CD4-positive, alpha-beta memory T cell (primary cell): ENCODE measurements around the gene GLIPR1L1. TPM values are rescaled to one million over a fixed set of nuclear protein-coding genes. Genes with fewer than 3 reads are reported as not detected.

Experiments
- CTCF ChIA-PET: fragments of 350-600 bp; sonication (Branson Sonifier 250); formaldehyde crosslinking; loops from one replicate; lab custom pipeline; 2021; ENCODE audit warnings: inconsistent platforms; ENCODE audit not compliant: partially characterized antibody; lab: Charles Lee
- POLR2A ChIA-PET: fragments of 350-600 bp; sonication (Branson Sonifier 250); formaldehyde crosslinking; loops from one replicate; lab custom pipeline; 2021; ENCODE audit not compliant: partially characterized antibody; lab: Charles Lee
- DNase-seq, 5 donors: peaks; one replicate each; pipeline versions ENCODE4 v3.0.0 to v3.0.0-alpha.2; 2020 to 2022; ENCODE audit warnings: mixed read lengths in 1 of 5
- H3K27ac ChIP-seq: one replicate; pipeline ENCODE4 v1.7.0; 2013; ENCODE audit warnings: low read depth, low read length
- H3K27me3 ChIP-seq: 2 replicates; pipeline ENCODE4 v1.7.0; 2013; ENCODE audit warnings: mild to moderate bottlenecking, low read length, moderate library complexity; ENCODE audit not compliant: insufficient read depth
- H3K36me3 ChIP-seq: 2 replicates; pipeline ENCODE4 v1.7.0; 2013; ENCODE audit warnings: mild to moderate bottlenecking, low read length, moderate library complexity; ENCODE audit not compliant: insufficient read depth
- H3K4me1 ChIP-seq: 2 replicates; pipeline ENCODE4 v1.7.0; 2013; ENCODE audit warnings: mild to moderate bottlenecking, low read length, moderate library complexity; ENCODE audit not compliant: insufficient read depth
- H3K4me3 ChIP-seq, 2 donors: one replicate each; pipeline ENCODE4 v1.7.0; 2013; ENCODE audit warnings: low read length in 2 of 2, mild to moderate bottlenecking in 1 of 2
- H3K9me3 ChIP-seq, 2 donors: one replicate each; pipeline ENCODE4 v1.7.0; 2013; ENCODE audit warnings: low read length in 2 of 2, control low read depth in 1 of 2; ENCODE audit not compliant: control insufficient read depth in 1 of 2
- H3K27ac Mint-ChIP-seq, 7 donors: one replicate each; pipeline ENCODE4 v1.8.0; 2020 to 2021; ENCODE audit warnings: mixed read lengths in 7 of 7, mild to moderate bottlenecking in 6 of 7, inconsistent platforms in 3 of 7, moderate library complexity in 3 of 7
- H3K27me3 Mint-ChIP-seq, 2 donors: one replicate each; pipeline ENCODE4 v1.8.0; 2020 to 2021; ENCODE audit warnings: mixed read lengths in 2 of 2
- H3K36me3 Mint-ChIP-seq, 2 donors: one replicate each; pipeline ENCODE4 v1.8.0; 2020 to 2021; ENCODE audit warnings: mixed read lengths in 2 of 2, inconsistent platforms in 1 of 2, mild to moderate bottlenecking in 1 of 2
- H3K4me1 Mint-ChIP-seq, 4 donors: one replicate each; pipeline ENCODE4 v1.8.0; 2020 to 2021; ENCODE audit warnings: mixed read lengths in 4 of 4, mild to moderate bottlenecking in 1 of 4
- H3K4me3 Mint-ChIP-seq, 8 donors: one replicate each; pipeline ENCODE4 v1.8.0; 2020 to 2021; ENCODE audit warnings: mixed read lengths in 8 of 8, mild to moderate bottlenecking in 7 of 8, moderate library complexity in 6 of 8, inconsistent platforms in 3 of 8
- H3K9me3 Mint-ChIP-seq, 8 donors: one replicate each; pipeline ENCODE4 v1.8.0; 2020 to 2021; ENCODE audit warnings: mixed read lengths in 8 of 8, mild to moderate bottlenecking in 5 of 8, inconsistent platforms in 3 of 8, moderate library complexity in 1 of 8
- intact Hi-C: fragments of 100-400 bp; cut with micrococcal nuclease; formaldehyde crosslinking; loops from one replicate; pipeline ENCODE4 v1.15.1; 2023
- polyA plus RNA-seq, 2 donors: library from polyadenylated mRNA; unstranded; fragments of 300-500 nt; fragmentation: Illumina TruSeq; gene quantifications; one replicate each; pipeline ENCODE4 v1.2.3, GENCODE V29; 2021
- total RNA-seq, 2 experiments: library from RNA; stranded (reverse); gene quantifications; one replicate each; pipeline ENCODE4 v1.2.3, GENCODE V29; 2021

The GLIPR1L1 gene
- total and polyA plus RNA-seq, 4 experiments from 2014 or later: not detected

DNA sequence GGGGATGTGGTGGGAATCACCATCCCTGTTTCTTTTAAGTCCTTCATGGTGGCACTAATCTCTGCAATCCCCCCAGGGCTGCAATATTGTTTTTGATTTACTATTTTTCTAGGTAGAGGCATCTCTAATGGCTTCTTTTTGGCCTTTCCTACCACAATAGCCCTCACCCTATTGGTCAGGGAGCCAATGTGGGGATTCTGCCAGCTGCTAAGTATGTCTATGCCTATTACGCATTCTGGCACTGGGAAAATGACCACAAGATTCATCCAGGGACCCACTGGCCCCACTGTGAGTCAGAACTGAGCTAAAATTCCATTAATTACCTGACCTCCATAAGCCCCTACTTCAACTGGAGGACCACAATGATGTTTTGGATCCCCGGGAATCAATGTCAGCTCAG is 40.5 kb downstream of the GLIPR1L1 start:
- Histone ChIP-seq H3K27me3 (no peaks in the 10 kb centered on the region), H3K9me3 (no peaks in the 10 kb centered on the region), H3K36me3 (no peaks in the 10 kb centered on the region), H3K4me1 (no peaks in the 10 kb centered on the region), H3K4me3 (no peak overlapping the region), H3K27ac (no peak overlapping the region)
- intact Hi-C loops: no loop called here
- peaks cover 0 to 1% (median 0%) of the 10 kb centered on the region in 4 donors for H3K4me1 Mint-ChIP-seq
- DNase-seq: no peak
- no peak overlapping the region for H3K4me3 Mint-ChIP-seq
- peaks cover 0 to 9% of the 10 kb centered on the region in 2 donors for H3K36me3 Mint-ChIP-seq
- ChIA-PET CTCF (interaction anchor here (1.1 kb wide), 1 partner anchor 16 kb away, joined by 3 read pairs; the partner anchor contains the start of gene GLIPR1L2), POLR2A (no interaction called here)
- H3K9me3 Mint-ChIP-seq: no peaks in the 10 kb centered on the region
- H3K27me3 Mint-ChIP-seq: no peaks in the 10 kb centered on the region
- no peak overlapping the region for H3K27ac Mint-ChIP-seq

DNA sequence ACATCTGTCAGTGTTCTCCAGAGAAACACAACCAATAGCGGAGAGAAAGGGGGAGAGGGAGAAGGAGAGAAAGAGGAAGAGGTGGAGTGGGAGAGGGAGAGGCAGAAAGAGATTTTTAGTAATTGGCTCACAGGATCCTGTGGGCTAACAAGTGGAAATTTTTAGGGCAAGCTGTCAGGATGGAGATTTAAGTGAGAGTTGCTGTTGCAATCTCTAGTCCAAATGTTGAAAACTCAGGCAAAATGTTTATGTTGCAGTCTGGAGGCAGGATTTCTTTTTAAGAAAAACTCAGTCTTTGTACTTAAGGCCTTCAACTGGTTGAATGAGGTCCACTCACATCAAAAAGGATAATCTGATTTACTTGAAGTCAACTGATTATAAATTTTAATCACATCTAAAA is 43.9 kb downstream of the GLIPR1L1 start:
- CTCF ChIA-PET: interaction anchor here (1.0 kb wide), 1 partner anchor 108 kb away, joined by 3 read pairs; no protein-coding TSS in a partner anchor

DNA sequence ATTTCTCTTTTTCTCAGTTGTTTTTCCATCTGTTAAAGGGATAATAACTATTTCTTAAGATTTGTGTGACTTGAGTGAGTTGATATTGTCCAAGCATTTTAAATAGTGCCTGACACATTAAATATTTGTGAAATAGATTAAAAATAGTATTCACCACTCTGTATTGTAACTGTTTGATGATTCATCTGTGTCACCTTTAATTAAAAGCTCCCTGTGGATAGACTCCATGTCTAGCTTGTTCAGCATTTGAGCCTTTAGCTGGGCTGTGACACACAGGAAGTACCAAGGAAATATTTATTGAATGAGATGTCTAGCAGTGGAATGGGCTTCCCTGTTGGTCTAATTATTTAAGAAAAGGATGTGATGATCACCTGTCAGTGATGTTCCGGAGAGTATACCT is 54.6 kb downstream of the GLIPR1L1 start:
- Histone ChIP-seq H3K36me3 (no peaks in the 10 kb centered on the region), H3K4me1 (peaks cover 40% of the 10 kb centered on the region), H3K27me3 (no peaks in the 10 kb centered on the region), H3K4me3 (no peak overlapping the region), H3K9me3 (no peaks in the 10 kb centered on the region), H3K27ac (peak overlapping the region; percentile 20)
- POLR2A ChIA-PET: interaction anchor here (3.3 to 4.4 kb wide), 2 partner anchors 92 to 121 kb away, joined by 35 to 106 read pairs; partner anchors contain the start of genes GLIPR1 and KRR1
- Mint-ChIP-seq H3K27ac (peak overlapping the region in 5 of 7 donors; percentile 31 to 99 (median 43)), H3K4me3 (peak overlapping the region in 1 of 8 donors; percentile 92), H3K4me1 (peaks cover 29 to 55% (median 40%) of the 10 kb centered on the region in 4 donors), H3K36me3 (peaks cover 0 to 4% of the 10 kb centered on the region in 2 donors), H3K9me3 (no peaks in the 10 kb centered on the region), H3K27me3 (no peaks in the 10 kb centered on the region)
- intact Hi-C loops: no loop called here
- no peak for DNase-seq
- CTCF ChIA-PET: interaction anchor here (4.9 kb wide), 1 partner anchor 97 kb away, joined by 87 read pairs; no protein-coding TSS in a partner anchor

More for the DNA sequence above, 43.9 kb downstream of the GLIPR1L1 start:
- no peak for DNase-seq
- Histone ChIP-seq H3K4me1 (no peaks in the 10 kb centered on the region), H3K9me3 (no peaks in the 10 kb centered on the region), H3K4me3 (no peak overlapping the region), H3K27ac (no peak overlapping the region), H3K36me3 (no peaks in the 10 kb centered on the region), H3K27me3 (no peaks in the 10 kb centered on the region)
- intact Hi-C loops: no loop called here
- POLR2A ChIA-PET: no interaction called here
- Mint-ChIP-seq H3K4me3 (no peak overlapping the region), H3K9me3 (no peaks in the 10 kb centered on the region), H3K27ac (peak overlapping the region in 1 of 7 donors; percentile 67), H3K27me3 (no peaks in the 10 kb centered on the region), H3K36me3 (peaks cover 0 to 9% of the 10 kb centered on the region in 2 donors), H3K4me1 (peaks cover 0 to 2% (median under 1%) of the 10 kb centered on the region in 4 donors)

DNA sequence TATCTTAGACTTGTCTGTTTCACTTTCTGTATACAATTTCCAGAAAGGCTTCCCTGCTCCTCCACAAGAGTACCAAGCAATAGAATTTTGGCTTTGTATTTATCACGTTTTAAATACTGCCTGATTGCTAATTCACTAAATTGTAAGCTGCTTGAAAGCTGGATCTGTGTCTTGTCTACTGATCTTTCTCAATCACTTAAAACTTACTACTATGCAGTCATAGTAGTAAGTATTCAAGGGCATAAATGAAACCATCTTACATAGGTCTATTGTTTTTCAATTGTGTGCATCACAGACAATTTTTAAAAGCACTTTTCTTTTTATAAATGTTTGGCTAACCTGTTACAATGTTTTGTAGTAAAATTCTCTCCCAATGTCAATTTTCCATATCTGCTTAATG is 55.2 kb downstream of the GLIPR1L1 start:
- H3K27me3 ChIP-seq: no peaks in the 10 kb centered on the region
- Mint-ChIP-seq H3K4me3 (peak overlapping the region in 7 of 8 donors; percentile 33 to 97 (median 92)), H3K36me3 (peaks cover 0 to 4% of the 10 kb centered on the region in 2 donors), H3K27me3 (no peaks in the 10 kb centered on the region), H3K4me1 (peaks cover 32 to 59% (median 43%) of the 10 kb centered on the region in 4 donors), H3K9me3 (no peaks in the 10 kb centered on the region), H3K27ac (peak overlapping the region; percentile 31 to 99 (median 96))
- peak in 1 of 5 donors; percentile 2 for DNase-seq
- intact Hi-C loops: loop anchor here (1.0 to 5.0 kb wide), 7 partner anchors 48 to 1169 kb away; partner anchors contain the start of genes ATXN7L3B, GLIPR1, GLIPR1L1 and NAP1L1
- ChIA-PET CTCF (interaction anchor here (1.1 to 4.9 kb wide), 2 partner anchors 10 to 96 kb away, joined by 3 to 87 read pairs; no protein-coding TSS in a partner anchor), POLR2A (interaction anchor here (2.5 to 4.4 kb wide), 3 partner anchors 92 to 643 kb away, joined by 18 to 106 read pairs (median 35); partner anchors contain the start of genes GLIPR1, KRR1 and PHLDA1)
- no peak overlapping the region for H3K4me3 ChIP-seq
- H3K36me3 ChIP-seq: no peaks in the 10 kb centered on the region
- H3K4me1 ChIP-seq: peaks cover 43% of the 10 kb centered on the region
- no peaks in the 10 kb centered on the region for H3K9me3 ChIP-seq
- peak overlapping the region; percentile 20 for H3K27ac ChIP-seq

DNA sequence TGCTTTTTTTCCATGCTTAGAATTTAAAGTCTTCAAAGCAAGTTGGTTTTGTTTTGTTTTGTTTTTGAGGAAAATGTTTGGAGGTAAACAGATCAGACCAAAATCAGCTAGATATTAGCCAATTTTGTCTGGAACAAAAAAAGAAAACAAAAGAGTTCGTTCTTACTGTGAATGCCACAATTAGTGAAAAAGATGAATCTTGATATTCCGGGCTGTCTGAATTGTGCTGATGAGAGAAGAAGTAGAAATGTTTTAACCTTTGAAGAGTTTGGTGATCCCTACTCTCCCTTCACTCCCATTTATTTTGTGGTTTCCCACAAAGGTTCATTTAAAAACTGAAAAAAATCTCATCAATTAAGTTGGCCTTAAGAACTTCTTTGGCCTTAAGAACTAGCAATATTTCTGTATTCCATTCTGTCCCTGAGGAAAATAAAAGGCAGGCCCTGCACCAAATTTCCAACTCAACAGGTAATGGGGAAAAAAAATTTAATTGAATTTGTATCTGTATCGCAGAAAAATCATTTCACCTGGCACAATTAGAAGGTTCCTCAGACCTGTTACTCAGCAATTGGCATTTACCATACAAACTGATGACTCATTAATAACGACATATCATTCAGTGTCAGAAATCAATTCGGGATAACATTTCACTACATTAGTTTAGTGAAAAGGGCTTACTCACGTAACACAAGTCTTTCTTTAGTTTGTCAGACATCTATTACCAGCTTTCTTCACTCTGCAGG is 55.9 kb downstream of the GLIPR1L1 start:
- intact Hi-C loops: loop anchor here (1.0 to 5.0 kb wide), 7 partner anchors 47 to 1168 kb away; partner anchors contain the start of genes ATXN7L3B, GLIPR1, GLIPR1L1 and NAP1L1
- Mint-ChIP-seq H3K36me3 (peaks cover 0 to 4% of the 10 kb centered on the region in 2 donors), H3K4me3 (peak overlapping the region; percentile 90 to 97 (median 93)), H3K4me1 (peaks cover 33 to 64% (median 45%) of the 10 kb centered on the region in 4 donors), H3K27ac (peak overlapping the region; percentile 96 to 99 (median 97)), H3K27me3 (no peaks in the 10 kb centered on the region), H3K9me3 (no peaks in the 10 kb centered on the region)
- peaks cover 49% of the 10 kb centered on the region for H3K4me1 ChIP-seq
- no peaks in the 10 kb centered on the region for H3K36me3 ChIP-seq
- no peaks in the 10 kb centered on the region for H3K27me3 ChIP-seq
- no peak for DNase-seq
- ChIA-PET POLR2A (interaction anchor here (0.8 to 4.4 kb wide), 11 partner anchors 9 to 694 kb away, joined by 3 to 106 read pairs (median 6); partner anchors contain the start of genes GLIPR1, KRR1, NAP1L1 and PHLDA1), CTCF (interaction anchor here (1.0 to 4.9 kb wide), 15 partner anchors 9 to 117 kb away, joined by 3 to 87 read pairs (median 11); partner anchors contain the start of genes GLIPR1 and GLIPR1L1)
- peak overlapping the region; percentile 74 for H3K27ac ChIP-seq
- H3K9me3 ChIP-seq: no peaks in the 10 kb centered on the region
- peak overlapping the region in 1 of 2 donors; percentile 69 for H3K4me3 ChIP-seq

DNA sequence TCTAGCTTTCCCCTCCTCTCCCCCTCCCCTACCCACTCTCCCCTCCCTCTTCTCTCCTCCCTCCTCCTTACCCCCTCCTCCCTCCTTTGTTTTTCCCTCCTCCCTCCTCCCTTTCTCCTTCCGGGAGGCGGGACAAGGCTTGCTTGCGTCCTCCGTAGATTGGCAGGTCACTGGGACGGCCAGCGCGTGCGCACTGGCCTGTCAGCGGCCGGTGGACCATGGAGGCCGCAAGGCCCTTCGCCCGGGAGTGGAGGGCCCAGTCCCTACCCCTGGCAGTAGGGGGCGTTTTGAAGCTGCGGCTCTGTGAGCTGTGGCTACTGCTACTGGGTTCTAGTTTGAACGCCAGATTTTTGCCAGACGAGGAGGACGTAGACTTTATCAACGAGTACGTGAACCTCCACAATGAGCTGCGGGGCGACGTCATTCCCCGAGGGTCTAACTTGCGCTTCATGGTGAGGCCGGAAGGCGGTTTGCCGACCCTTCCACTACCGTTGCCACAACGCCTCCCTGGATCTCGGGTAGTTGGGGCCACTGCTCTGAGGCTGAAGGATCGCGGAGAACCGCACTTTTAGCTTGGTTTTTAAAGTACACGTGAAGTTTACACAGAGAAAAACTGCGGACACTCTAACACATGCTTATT is 56.5 kb downstream of the GLIPR1L1 start, which contains the start of gene GLIPR1L2:
GLIPR1L2 (plus strand) TSS at position 191 of the 640 bp plus-strand sequence; CDS start at position 219, 28 bp downstream.
- H3K9me3 Mint-ChIP-seq: no peaks in the 10 kb centered on the region
- H3K27me3 ChIP-seq: no peaks in the 10 kb centered on the region
- H3K4me1 ChIP-seq: peaks cover 56% of the 10 kb centered on the region
- H3K27ac Mint-ChIP-seq: peak within 1 kb of the TSS; percentile 96 to 99 (median 97)
- H3K4me3 Mint-ChIP-seq: peak within 1 kb of the TSS; percentile 90 to 97 (median 93)
- POLR2A ChIA-PET: interaction anchor here (0.6 to 4.4 kb wide), 18 partner anchors 9 to 1168 kb away, joined by 3 to 106 read pairs (median 4); partner anchors contain the start of genes GLIPR1, KRR1, NAP1L1 and OSBPL8
- intact Hi-C loops: loop anchor here (1.0 to 5.0 kb wide), 8 partner anchors 46 to 1168 kb away; partner anchors contain the start of genes ATXN7L3B, GLIPR1, GLIPR1L1 and KRR1
- H3K36me3 Mint-ChIP-seq: peaks cover 0 to 4% of the 10 kb centered on the region in 2 donors
- H3K4me1 Mint-ChIP-seq: peaks cover 38 to 71% (median 51%) of the 10 kb centered on the region in 4 donors
- DNase-seq: peak; percentile 82 to 86 (median 84)
- peak within 1 kb of the TSS; percentile 74 for H3K27ac ChIP-seq
- CTCF ChIA-PET: interaction anchor here (0.7 to 4.9 kb wide), 27 partner anchors 8 to 120 kb away, joined by 3 to 87 read pairs (median 5); partner anchors contain the start of genes GLIPR1, GLIPR1L1 and KRR1
- no peaks in the 10 kb centered on the region for H3K9me3 ChIP-seq
- H3K4me3 ChIP-seq: peak within 1 kb of the TSS; percentile 69 to 74
- H3K27me3 Mint-ChIP-seq: no peaks in the 10 kb centered on the region
- no peaks in the 10 kb centered on the region for H3K36me3 ChIP-seq
